G401 (cell line): ENCODE results near the gene PNRC1. TPM values are rescaled to one million over a fixed set of nuclear protein-coding genes. Genes with fewer than 3 reads are reported as not detected.

ENCODE experiments used
- total RNA-seq: library from RNA; depleted of rRNA; stranded (reverse); fragments of >200 nt; shearing (Covaris generic); gene quantifications from 2 replicates; pipeline ENCODE4 v1.2.3, GENCODE V29; 2014; rRNA removed

PNRC1 gene
- total RNA-seq, 1 experiment from 2014 or later = 49.6 TPM

Other genes starting within 250 kb of the PNRC1 start
- 28.7 and 34.8 TPM in 2 replicates for gene RNGTT, start 117.1 kb upstream of the PNRC1 start, total RNA-seq
- 4.6 and 8.2 TPM in 2 replicates for gene SRSF12, start 37.3 kb downstream of the PNRC1 start, total RNA-seq
- gene PM20D2, start 65.3 kb downstream of the PNRC1 start, total RNA-seq = 22.4 and 42.2 TPM in 2 replicates
- gene GABRR1, start 136.6 kb downstream of the PNRC1 start, total RNA-seq = not detected in 2 replicates
- not detected in 2 replicates for gene GABRR2, start 234.5 kb downstream of the PNRC1 start, total RNA-seq